Measurements from ENCODE around the gene INTS7.

- TF ChIP-seq CTCF (IDR thresholded peaks at IDR 0.05) (no peak), POLR2A (IDR thresholded peaks at IDR 0.05) (no peak)
Measured at GRCh38 chr1:212045981-212046380, 10.6 kb upstream of the INTS7 start.

Measured in breast epithelium (tissue), 3 donors.